ENCODE data around the gene CAMKK2.
"Not testable (repeated sequence)": the region's sequence is repeated elsewhere in the genome, so short reads cannot be mapped to it uniquely, and the experiment has no call there.

The CAMKK2 gene

DNA sequence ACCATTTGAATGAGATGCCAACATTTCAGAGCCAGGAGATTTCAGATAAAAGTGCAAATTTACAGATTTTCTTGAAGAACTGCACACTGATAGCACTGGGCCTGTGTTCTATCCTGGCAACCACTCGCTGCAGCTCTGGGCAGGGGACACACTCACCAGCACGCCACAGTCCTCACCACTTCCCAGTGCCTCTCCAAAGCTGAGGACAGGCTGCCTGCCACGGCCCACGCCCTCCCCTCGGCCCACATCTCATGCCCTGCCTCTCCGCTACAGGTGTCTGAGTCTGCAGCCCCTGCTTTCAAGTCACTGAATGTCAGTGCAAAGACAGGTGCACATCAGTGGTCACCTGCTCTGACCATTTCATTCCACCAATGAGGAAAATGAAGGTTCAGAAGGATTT lies 12.7 kb downstream of the CAMKK2 start:
- H3K36me3 ChIP-seq (replicated peaks) = peaks cover 4% of the 10 kb centered on the region
- in situ Hi-C loops (cut with HindIII; ENCODE audit: low pct_ligation_motif_present, low sequenced_read_pairs) = no loop called here
- no peak overlapping the region for H3K4me3 ChIP-seq (ENCODE audit: low read depth, low read length)
- no peaks in the 10 kb centered on the region for H3K27me3 ChIP-seq (replicated peaks)
- TF ChIP-seq, protein P1, sequence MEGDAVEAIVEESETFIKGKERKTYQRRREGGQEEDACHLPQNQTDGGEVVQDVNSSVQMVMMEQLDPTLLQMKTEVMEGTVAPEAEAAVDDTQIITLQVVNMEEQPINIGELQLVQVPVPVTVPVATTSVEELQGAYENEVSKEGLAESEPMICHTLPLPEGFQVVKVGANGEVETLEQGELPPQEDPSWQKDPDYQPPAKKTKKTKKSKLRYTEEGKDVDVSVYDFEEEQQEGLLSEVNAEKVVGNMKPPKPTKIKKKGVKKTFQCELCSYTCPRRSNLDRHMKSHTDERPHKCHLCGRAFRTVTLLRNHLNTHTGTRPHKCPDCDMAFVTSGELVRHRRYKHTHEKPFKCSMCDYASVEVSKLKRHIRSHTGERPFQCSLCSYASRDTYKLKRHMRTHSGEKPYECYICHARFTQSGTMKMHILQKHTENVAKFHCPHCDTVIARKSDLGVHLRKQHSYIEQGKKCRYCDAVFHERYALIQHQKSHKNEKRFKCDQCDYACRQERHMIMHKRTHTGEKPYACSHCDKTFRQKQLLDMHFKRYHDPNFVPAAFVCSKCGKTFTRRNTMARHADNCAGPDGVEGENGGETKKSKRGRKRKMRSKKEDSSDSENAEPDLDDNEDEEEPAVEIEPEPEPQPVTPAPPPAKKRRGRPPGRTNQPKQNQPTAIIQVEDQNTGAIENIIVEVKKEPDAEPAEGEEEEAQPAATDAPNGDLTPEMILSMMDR (IDR thresholded peaks at IDR 0.05; ENCODE audit: low read depth, low read length, missing control alignments) = no peak
- DNase-seq = no peak
- H3K27ac ChIP-seq = no peak overlapping the region

DNA sequence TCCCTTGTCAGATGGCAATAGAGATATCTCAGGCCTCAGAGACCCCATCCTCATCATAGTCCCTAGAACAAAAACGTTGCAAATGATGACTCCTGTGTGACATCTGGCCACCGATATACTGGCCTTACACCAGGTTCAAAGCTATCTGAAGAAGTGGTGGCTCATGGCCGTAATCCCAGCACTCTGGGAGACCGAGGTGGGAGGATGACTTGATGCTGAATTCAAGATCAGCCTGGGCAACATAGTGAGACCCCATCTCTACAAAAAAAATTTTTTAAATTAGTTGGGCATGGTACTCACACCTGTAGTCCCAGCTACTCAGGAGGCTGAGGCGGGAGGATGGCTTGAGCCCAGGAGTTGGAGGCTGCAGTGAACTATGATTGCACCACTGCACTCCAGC lies 13.1 kb downstream of the CAMKK2 start:
- in situ Hi-C loops (cut with HindIII; ENCODE audit: low pct_ligation_motif_present, low sequenced_read_pairs) = no loop called here
- no peak for DNase-seq
- TF ChIP-seq, protein P1 (IDR thresholded peaks at IDR 0.05; ENCODE audit: low read depth, low read length, missing control alignments) = no peak
- no peak overlapping the region for H3K4me3 ChIP-seq (ENCODE audit: low read depth, low read length)
- no peaks in the 10 kb centered on the region for H3K27me3 ChIP-seq (replicated peaks)
- peaks cover 4% of the 10 kb centered on the region for H3K36me3 ChIP-seq (replicated peaks)
- no peak overlapping the region for H3K27ac ChIP-seq

DNA sequence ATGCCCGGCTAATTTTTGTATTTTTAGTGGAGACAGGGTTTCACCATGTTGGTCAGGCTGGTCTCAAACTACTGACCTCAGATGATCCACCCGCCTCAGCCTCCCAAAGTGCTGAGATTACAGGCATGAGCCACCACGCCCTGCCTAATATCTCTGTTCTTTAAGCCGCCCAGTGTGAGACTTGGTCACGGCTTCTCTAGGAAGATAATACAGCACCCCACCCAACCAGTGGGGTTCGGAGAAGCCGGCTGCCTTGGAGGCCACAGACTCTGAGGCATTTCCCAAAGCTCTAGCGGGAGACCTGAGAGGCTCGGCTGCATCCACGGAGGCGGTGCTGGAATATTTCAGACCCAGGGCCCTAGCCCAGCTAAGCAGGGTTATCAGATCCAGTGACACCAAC lies 13.6 kb downstream of the CAMKK2 start:
- H3K36me3 ChIP-seq (replicated peaks); H3K27me3 ChIP-seq (replicated peaks); H3K4me3 ChIP-seq (ENCODE audit: low read depth, low read length); in situ Hi-C loops (cut with HindIII; ENCODE audit: low pct_ligation_motif_present, low sequenced_read_pairs); H3K27ac ChIP-seq; DNase-seq: not testable (repeated sequence)

DNA sequence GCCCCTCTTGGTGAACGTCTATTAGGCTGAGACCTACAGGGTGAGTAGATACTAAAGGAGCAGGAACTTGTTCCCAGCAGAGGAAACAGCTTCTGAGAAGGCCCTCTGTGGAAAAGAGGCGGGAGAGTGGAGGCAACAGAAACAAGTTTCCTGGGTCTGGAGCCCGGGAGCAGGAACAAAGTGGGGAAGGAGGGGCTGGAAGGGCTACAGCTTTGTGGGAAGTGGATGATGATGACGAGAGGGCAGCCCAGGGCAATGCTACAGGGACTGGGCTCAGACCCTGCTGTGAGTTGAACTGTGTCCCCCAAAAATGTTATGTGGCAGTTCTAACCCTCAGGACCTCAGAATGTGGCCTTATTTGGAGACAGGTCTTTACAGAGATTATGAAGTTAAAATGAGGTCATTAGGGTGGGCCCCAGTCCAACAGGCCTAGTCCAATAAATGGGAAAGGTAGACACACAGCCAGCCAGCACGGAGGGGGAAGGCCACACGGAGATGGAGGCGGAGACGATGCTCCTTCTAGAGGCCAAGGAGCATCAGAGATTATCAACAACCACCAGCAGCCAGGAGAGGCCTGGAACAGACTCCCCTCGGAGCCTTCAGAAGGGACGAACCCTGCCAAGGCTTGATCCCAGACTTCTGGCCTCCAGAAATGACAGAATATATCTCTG lies 14.3 kb downstream of the CAMKK2 start:
- no peaks in the 10 kb centered on the region for H3K27me3 ChIP-seq (replicated peaks)
- H3K36me3 ChIP-seq (replicated peaks) = peaks cover 4% of the 10 kb centered on the region
- H3K27ac ChIP-seq = no peak overlapping the region
- in situ Hi-C loops (cut with HindIII; ENCODE audit: low pct_ligation_motif_present, low sequenced_read_pairs) = no loop called here
- TF ChIP-seq, protein P1 (IDR thresholded peaks at IDR 0.05; ENCODE audit: low read depth, low read length, missing control alignments) = no peak
- no peak for DNase-seq
- H3K4me3 ChIP-seq (ENCODE audit: low read depth, low read length) = no peak overlapping the region

DNA sequence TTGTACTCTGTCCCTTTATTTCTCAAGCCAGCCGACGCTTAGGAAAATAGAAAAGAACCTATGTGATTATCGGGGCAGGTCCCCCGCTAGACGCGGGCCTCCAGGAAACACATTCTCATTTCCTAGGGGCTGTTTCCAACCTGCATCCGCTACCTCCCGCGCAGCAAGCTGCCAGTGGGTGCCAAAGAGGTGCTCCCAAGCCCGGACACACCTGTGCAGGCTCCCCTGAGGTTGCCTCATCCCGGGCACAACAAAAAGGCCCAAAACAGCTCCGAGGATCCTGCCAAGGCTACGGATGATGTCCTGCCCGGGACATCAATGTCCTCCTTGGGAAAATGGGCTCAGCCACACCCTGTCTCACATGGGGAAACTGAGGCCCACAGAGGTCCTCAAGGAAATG lies 15.4 kb downstream of the CAMKK2 start:
- H3K36me3 ChIP-seq (replicated peaks); H3K27me3 ChIP-seq (replicated peaks); DNase-seq; H3K27ac ChIP-seq; H3K4me3 ChIP-seq (ENCODE audit: low read depth, low read length); in situ Hi-C loops (cut with HindIII; ENCODE audit: low pct_ligation_motif_present, low sequenced_read_pairs): not testable (repeated sequence)

DNA sequence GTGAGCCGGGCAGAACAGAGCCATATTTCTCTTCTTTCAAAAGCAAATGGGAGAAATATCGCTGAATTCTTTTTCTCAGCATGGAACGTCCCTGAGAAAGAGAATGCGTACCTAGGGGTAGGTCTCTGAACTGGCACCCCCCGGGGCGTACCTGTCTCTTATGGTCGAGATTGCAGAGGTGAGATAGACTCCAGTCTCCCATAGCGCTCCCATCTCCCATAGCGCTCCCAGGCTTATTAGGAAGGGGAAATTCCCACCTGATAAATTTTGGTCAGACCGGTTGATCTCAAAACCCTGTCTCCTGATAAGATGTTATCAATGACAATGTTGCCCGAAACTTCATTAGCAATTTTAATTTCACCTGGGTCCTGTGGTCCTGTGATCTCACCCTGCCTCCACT lies 16.0 kb downstream of the CAMKK2 start:
- H3K36me3 ChIP-seq (replicated peaks); in situ Hi-C loops (cut with HindIII; ENCODE audit: low pct_ligation_motif_present, low sequenced_read_pairs); H3K4me3 ChIP-seq (ENCODE audit: low read depth, low read length); DNase-seq; H3K27ac ChIP-seq; H3K27me3 ChIP-seq (replicated peaks): not testable (repeated sequence)

DNA sequence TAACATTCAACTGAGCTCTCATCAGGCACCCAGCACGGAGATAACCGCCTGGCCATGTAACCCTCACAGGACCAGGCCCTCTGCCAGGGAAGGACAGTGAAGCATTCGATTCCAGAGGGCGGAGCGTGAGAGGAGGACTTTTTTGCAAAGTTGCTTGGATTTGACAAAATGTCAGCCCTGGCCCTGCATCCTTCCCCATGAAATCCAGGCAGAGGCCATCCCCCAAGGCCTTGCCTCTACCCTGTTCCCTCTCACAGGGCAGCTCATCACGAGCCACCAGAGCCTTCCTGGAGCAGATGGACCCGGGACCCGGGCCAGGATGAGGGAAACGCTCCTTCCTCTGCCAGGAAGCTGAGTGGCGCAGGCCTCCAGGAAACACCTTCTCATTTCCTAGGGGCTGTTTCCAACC lies 17.0 kb downstream of the CAMKK2 start:
- Histone ChIP-seq H3K27ac (no peak overlapping the region), H3K27me3 (replicated peaks) (no peaks in the 10 kb centered on the region), H3K36me3 (replicated peaks) (peaks cover 4% of the 10 kb centered on the region), H3K4me3 (ENCODE audit: low read depth, low read length) (no peak overlapping the region)
- in situ Hi-C loops (cut with HindIII; ENCODE audit: low pct_ligation_motif_present, low sequenced_read_pairs) = no loop called here
- no peak for DNase-seq
- TF ChIP-seq, protein P1 (IDR thresholded peaks at IDR 0.05; ENCODE audit: low read depth, low read length, missing control alignments) = no peak

Measured in brain microvascular endothelial cell (primary cell).